ENCODE measurements around the gene UNC13A. TPM values are rescaled to one million over a fixed set of nuclear protein-coding genes. Genes with fewer than 3 reads are reported as not detected.

UNC13A gene
- total RNA-seq, 2 donors from 2014 or later = 0.14 to 2.4 TPM

DNA sequence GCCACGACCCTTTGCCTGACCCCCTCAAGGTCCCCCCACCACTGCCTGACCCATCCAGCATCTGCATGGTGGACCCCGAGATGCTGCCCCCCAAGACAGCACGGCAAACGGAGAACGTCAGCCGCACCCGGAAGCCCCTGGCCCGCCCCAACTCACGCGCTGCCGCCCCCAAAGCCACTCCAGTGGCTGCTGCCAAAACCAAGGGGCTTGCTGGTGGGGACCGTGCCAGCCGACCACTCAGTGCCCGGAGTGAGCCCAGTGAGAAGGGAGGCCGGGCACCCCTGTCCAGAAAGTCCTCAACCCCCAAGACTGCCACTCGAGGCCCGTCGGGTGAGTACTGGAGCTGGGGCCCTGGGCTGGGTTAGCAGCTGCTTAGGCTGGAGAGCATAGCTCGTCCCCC is 39.7 kb upstream of the UNC13A start:
- WGBS = 90% methylated on average over 19 of the region's 19 CpGs
- no peak overlapping the region for H3K27ac ChIP-seq
- H3K9me3 ChIP-seq = no peaks in the 10 kb centered on the region
- intact Hi-C loops (cut with DNase I) = no loop called here
- no peak overlapping the region for H3K4me3 ChIP-seq
- H3K36me3 ChIP-seq = peaks cover 0 to 19% of the 10 kb centered on the region in 2 donors
- no peaks in the 10 kb centered on the region for H3K4me1 ChIP-seq (replicated peaks)
- no peak for TF ChIP-seq POLR2A (IDR thresholded peaks at IDR 0.05)
- no peak for TF ChIP-seq POLR2AphosphoS5 (IDR thresholded peaks at IDR 0.05)
- TF ChIP-seq, protein P1, sequence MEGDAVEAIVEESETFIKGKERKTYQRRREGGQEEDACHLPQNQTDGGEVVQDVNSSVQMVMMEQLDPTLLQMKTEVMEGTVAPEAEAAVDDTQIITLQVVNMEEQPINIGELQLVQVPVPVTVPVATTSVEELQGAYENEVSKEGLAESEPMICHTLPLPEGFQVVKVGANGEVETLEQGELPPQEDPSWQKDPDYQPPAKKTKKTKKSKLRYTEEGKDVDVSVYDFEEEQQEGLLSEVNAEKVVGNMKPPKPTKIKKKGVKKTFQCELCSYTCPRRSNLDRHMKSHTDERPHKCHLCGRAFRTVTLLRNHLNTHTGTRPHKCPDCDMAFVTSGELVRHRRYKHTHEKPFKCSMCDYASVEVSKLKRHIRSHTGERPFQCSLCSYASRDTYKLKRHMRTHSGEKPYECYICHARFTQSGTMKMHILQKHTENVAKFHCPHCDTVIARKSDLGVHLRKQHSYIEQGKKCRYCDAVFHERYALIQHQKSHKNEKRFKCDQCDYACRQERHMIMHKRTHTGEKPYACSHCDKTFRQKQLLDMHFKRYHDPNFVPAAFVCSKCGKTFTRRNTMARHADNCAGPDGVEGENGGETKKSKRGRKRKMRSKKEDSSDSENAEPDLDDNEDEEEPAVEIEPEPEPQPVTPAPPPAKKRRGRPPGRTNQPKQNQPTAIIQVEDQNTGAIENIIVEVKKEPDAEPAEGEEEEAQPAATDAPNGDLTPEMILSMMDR (IDR thresholded peaks at IDR 0.05) = no peak
- DNase-seq (ENCODE audit: low spot score) = no peak
- H3K27me3 ChIP-seq (replicated peaks; ENCODE audit: insufficient read depth) = no peaks in the 10 kb centered on the region

DNA sequence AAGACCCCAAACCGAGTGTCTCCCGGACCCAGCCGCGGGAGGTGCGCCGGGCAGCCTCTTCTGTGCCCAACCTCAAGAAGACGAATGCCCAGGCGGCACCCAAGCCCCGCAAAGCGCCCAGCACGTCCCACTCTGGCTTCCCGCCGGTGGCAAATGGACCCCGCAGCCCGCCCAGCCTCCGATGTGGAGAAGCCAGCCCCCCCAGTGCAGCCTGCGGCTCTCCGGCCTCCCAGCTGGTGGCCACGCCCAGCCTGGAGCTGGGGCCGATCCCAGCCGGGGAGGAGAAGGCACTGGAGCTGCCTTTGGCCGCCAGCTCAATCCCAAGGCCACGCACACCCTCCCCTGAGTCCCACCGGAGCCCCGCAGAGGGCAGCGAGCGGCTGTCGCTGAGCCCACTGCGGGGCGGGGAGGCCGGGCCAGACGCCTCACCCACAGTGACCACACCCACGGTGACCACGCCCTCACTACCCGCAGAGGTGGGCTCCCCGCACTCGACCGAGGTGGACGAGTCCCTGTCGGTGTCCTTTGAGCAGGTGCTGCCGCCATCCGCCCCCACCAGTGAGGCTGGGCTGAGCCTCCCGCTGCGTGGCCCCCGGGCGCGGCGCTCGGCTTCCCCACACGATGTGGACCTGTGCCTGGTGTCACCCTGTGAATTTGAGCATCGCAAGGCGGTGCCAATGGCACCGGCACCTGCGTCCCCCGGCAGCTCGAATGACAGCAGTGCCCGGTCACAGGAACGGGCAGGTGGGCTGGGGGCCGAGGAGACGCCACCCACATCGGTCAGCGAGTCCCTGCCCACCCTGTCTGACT is 39.0 kb upstream of the UNC13A start:
- Histone ChIP-seq H3K36me3 (peaks cover 0 to 19% of the 10 kb centered on the region in 2 donors), H3K27ac (no peak overlapping the region), H3K27me3 (replicated peaks; ENCODE audit: insufficient read depth) (no peaks in the 10 kb centered on the region), H3K9me3 (no peaks in the 10 kb centered on the region), H3K4me3 (no peak overlapping the region), H3K4me1 (replicated peaks) (no peaks in the 10 kb centered on the region)
- DNase-seq (ENCODE audit: low spot score) = no peak
- WGBS = 93% methylated on average over 45 of the region's 62 CpGs
- TF ChIP-seq POLR2AphosphoS5 (IDR thresholded peaks at IDR 0.05) = no peak
- no peak for TF ChIP-seq POLR2A (IDR thresholded peaks at IDR 0.05)
- TF ChIP-seq, protein P1 (IDR thresholded peaks at IDR 0.05) = no peak
- intact Hi-C loops (cut with DNase I) = no loop called here

DNA sequence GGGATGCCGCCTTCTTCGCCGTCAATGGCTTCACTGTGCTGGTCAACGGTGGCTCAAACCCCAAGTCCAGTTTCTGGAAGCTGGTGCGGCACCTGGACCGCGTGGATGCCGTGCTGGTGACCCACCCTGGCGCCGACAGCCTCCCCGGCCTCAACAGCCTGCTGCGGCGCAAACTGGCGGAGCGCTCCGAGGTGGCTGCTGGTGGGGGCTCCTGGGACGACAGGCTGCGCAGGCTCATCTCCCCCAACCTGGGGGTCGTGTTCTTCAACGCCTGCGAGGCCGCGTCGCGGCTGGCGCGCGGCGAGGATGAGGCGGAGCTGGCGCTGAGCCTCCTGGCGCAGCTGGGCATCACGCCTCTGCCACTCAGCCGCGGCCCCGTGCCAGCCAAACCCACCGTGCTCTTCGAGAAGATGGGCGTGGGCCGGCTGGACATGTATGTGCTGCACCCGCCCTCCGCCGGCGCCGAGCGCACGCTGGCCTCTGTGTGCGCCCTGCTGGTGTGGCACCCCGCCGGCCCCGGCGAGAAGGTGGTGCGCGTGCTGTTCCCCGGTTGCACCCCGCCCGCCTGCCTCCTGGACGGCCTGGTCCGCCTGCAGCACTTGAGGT is 38.1 kb upstream of the UNC13A start:
- Histone ChIP-seq H3K4me3 (no peak overlapping the region), H3K36me3 (peaks cover 0 to 19% of the 10 kb centered on the region in 2 donors), H3K27me3 (replicated peaks; ENCODE audit: insufficient read depth) (no peaks in the 10 kb centered on the region), H3K9me3 (no peaks in the 10 kb centered on the region), H3K4me1 (replicated peaks) (no peaks in the 10 kb centered on the region), H3K27ac (no peak overlapping the region)
- DNase-seq (ENCODE audit: low spot score) = no peak
- no peak for TF ChIP-seq POLR2AphosphoS5 (IDR thresholded peaks at IDR 0.05)
- TF ChIP-seq POLR2A (IDR thresholded peaks at IDR 0.05) = no peak
- TF ChIP-seq, protein P1 (IDR thresholded peaks at IDR 0.05) = no peak
- WGBS = 95% methylated on average over 57 of the region's 59 CpGs
- intact Hi-C loops (cut with DNase I) = no loop called here

DNA sequence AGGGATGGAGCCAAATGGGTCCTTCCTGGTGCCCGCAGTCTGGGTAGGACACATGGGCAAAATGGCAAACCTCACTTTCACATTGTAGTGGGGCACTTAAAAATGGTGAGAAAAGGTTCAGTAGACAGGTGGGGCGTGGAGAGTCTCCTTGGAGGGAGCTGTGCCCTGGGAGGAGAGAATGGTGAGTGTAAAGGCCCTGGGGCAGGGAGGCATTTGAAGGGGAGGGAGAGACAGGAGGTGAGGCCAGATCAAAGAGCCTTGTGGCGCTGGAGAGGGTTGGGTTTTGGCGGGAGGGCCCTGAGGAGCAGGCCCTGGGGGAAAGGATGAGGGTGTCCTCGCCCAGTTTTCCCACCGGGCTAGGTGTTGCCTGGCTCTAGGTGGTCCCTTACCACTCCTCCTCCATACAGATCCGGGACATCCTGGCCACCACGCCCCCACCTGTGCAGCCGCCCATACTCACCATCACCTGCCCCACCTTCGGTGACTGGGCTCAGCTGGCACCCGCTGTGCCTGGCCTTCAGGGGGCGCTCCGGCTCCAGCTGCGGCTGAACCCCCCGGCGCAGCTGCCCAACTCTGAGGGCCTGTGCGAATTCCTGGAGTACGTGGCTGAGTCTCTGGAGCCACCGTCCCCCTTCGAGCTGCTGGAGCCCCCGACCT is 37.4 kb upstream of the UNC13A start:
- Histone ChIP-seq H3K27ac (no peak overlapping the region), H3K4me1 (replicated peaks) (peaks cover 5% of the 10 kb centered on the region), H3K4me3 (no peak overlapping the region), H3K9me3 (no peaks in the 10 kb centered on the region), H3K27me3 (replicated peaks; ENCODE audit: insufficient read depth) (no peaks in the 10 kb centered on the region), H3K36me3 (peaks cover 0 to 19% of the 10 kb centered on the region in 2 donors)
- no peak for TF ChIP-seq POLR2AphosphoS5 (IDR thresholded peaks at IDR 0.05)
- TF ChIP-seq, protein P1 (IDR thresholded peaks at IDR 0.05) = no peak
- no peak for TF ChIP-seq POLR2A (IDR thresholded peaks at IDR 0.05)
- DNase-seq (ENCODE audit: low spot score) = no peak
- intact Hi-C loops (cut with DNase I) = no loop called here
- 81% methylated on average over 21 of the region's 21 CpGs for WGBS

All from prostate gland (tissue), 2 donors.